HFFc6 (cell line): Measurements from ENCODE around the gene ALG11. TPM values are rescaled to one million over a fixed set of nuclear protein-coding genes. Genes with fewer than 3 reads are reported as not detected.
"Not testable (repeated sequence)": the region's sequence is repeated elsewhere in the genome, so short reads cannot be mapped to it uniquely, and the experiment has no call there.

Source experiments
- DNase-seq: peaks from one replicate; pipeline ENCODE4 v3.0.0-alpha.2; 2018
- H3K27ac Mint-ChIP-seq: 2 replicates; pipeline ENCODE4 v1.8.0; 2020; ENCODE audit warnings: mild to moderate bottlenecking, mixed read lengths
- H3K27me3 Mint-ChIP-seq: 2 replicates; pipeline ENCODE4 v1.8.0; 2021; ENCODE audit warnings: mild to moderate bottlenecking, moderate library complexity, mixed read lengths; ENCODE audit not compliant: insufficient read depth
- H3K36me3 Mint-ChIP-seq: 2 replicates; pipeline ENCODE4 v1.8.0; 2021; ENCODE audit warnings: low read depth, mixed read lengths
- H3K4me1 Mint-ChIP-seq: 2 replicates; pipeline ENCODE4 v1.8.0; 2020; ENCODE audit warnings: low read depth, mixed read lengths
- H3K4me3 Mint-ChIP-seq: 2 replicates; pipeline ENCODE4 v1.8.0; 2020; ENCODE audit warnings: mild to moderate bottlenecking, moderate library complexity, mixed read lengths
- H3K9me3 Mint-ChIP-seq: 2 replicates; pipeline ENCODE4 v1.8.0; 2020; ENCODE audit warnings: mild to moderate bottlenecking, mixed read lengths
- total RNA-seq, 6 experiments: library from RNA; stranded (reverse); fragmentation: NEBNext Ultra II Directional; extraction: Animal tissue kit (Norgen Biotek cat#: 25700); gene quantifications; 2 replicates in 1 of 6; 3 replicates in 5 of 6; pipeline ENCODE4 v1.2.3, GENCODE V29; 2021
- TF ChIP-seq, protein P1 (sequence below): fragments of 200-600 bp; sonication (generic); IDR thresholded peaks from 2 replicates; pipeline ENCODE4 v1.5.0; 2021; ENCODE audit warnings: antibody characterized with exemption, mild to moderate bottlenecking

ALG11 gene
- total RNA-seq, 6 experiments from 2014 or later, result 37.1 to 45.2 (median 41.0) TPM

DNA sequence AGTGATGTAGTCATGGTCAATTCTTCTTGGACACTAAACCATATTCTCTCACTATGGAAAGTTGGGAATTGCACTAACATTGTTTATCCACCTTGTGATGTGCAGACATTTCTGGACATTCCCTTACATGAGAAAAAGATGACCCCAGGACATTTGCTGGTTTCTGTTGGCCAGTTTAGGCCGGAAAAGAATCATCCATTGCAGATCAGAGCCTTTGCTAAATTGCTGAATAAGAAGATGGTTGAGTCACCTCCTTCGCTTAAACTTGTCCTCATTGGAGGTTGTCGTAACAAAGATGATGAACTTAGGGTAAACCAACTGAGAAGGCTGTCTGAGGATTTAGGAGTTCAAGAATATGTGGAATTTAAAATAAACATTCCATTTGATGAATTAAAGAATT lies 12.3 kb downstream of the ALG11 start, which contains the start of gene UTP14C:
Gene UTP14C, plus strand, starts transcription at position 211 of the 400 bp plus-strand sequence. CDS start 4,114 bp downstream, outside the sequence.
- H3K4me1 Mint-ChIP-seq, result no peaks in the 10 kb centered on the region
- H3K27ac Mint-ChIP-seq, result no peak within 1 kb of the TSS
- TF ChIP-seq, protein P1, sequence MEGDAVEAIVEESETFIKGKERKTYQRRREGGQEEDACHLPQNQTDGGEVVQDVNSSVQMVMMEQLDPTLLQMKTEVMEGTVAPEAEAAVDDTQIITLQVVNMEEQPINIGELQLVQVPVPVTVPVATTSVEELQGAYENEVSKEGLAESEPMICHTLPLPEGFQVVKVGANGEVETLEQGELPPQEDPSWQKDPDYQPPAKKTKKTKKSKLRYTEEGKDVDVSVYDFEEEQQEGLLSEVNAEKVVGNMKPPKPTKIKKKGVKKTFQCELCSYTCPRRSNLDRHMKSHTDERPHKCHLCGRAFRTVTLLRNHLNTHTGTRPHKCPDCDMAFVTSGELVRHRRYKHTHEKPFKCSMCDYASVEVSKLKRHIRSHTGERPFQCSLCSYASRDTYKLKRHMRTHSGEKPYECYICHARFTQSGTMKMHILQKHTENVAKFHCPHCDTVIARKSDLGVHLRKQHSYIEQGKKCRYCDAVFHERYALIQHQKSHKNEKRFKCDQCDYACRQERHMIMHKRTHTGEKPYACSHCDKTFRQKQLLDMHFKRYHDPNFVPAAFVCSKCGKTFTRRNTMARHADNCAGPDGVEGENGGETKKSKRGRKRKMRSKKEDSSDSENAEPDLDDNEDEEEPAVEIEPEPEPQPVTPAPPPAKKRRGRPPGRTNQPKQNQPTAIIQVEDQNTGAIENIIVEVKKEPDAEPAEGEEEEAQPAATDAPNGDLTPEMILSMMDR, result no peak
- H3K27me3 Mint-ChIP-seq, result no peaks in the 10 kb centered on the region
- peaks cover 60% of the 10 kb centered on the region for H3K36me3 Mint-ChIP-seq
- no peak within 1 kb of the TSS for H3K4me3 Mint-ChIP-seq
- no peaks in the 10 kb centered on the region for H3K9me3 Mint-ChIP-seq
- no peak for DNase-seq

DNA sequence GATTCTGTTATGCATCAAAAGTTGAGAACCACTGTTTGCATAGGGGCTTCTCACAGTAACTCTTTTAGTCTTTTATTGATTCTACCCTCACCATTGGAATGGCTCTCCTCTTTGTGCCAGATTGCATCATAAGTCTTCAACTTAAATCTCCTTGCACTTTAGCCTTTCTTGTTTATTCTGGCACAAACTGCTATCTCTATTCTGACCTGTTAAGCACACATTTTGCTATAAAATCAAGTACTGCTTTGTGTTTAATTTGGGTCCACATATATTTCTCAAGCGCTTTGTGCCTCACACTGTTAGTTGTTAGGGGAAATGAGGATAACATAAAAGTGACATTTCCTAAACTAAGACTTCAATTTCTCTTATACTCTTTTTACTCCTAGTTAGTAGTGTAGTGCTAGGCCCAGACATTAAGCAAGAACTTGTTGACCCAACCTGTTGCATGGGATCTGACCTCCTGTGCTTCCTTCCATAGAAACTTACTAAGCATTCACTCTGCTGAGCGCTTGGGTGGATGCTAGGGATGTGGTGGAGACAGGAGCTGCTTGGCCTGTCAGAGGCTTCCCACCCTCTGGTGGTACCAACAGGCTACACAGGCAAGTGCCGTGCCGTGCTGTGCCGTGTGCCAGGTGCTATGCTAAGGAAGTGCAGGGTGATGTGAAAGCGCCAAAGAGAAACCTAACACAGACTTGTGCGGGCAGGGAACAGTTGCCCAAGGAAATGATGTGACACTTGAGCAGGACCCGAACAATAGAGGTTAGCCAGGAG lies 13.5 kb downstream of the ALG11 start:
- TF ChIP-seq, protein P1, result no peak
- Mint-ChIP-seq H3K4me3 (no peak overlapping the region), H3K36me3 (peaks cover 66% of the 10 kb centered on the region), H3K4me1 (no peaks in the 10 kb centered on the region), H3K9me3 (no peaks in the 10 kb centered on the region), H3K27me3 (no peaks in the 10 kb centered on the region), H3K27ac (no peak overlapping the region)
- no peak for DNase-seq

GRCh38 chr13:52026246-52026626 lies 14.0 kb downstream of the ALG11 start:
- no peak for DNase-seq
- Mint-ChIP-seq H3K4me1 (no peaks in the 10 kb centered on the region), H3K4me3 (no peak overlapping the region), H3K27ac (no peak overlapping the region), H3K36me3 (peaks cover 62% of the 10 kb centered on the region), H3K9me3 (no peaks in the 10 kb centered on the region), H3K27me3 (no peaks in the 10 kb centered on the region)
- TF ChIP-seq, protein P1, result no peak

DNA sequence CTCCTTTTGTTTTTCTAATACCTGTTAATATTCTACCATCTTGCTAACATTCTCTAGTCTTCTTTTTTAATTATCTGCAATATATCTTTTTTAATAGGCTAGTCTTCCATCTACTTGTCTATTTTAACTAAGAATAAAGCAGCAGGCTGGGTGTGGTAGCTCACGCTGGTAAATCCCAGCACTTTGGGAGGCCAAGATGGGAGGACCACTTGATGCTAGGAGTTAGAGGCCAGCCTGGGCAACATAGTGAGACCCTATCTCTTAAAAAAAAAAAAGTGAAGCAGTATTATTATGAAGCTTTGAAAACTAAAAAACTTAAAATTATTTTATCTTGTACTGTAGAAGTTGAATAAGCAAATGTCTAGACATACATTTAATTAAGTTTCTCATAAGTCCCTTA lies 15.6 kb downstream of the ALG11 start:
- H3K27ac Mint-ChIP-seq, result no peak overlapping the region
- DNase-seq, result no peak
- H3K9me3 Mint-ChIP-seq, result no peaks in the 10 kb centered on the region
- peaks cover 62% of the 10 kb centered on the region for H3K36me3 Mint-ChIP-seq
- TF ChIP-seq, protein P1, result no peak
- H3K27me3 Mint-ChIP-seq, result no peaks in the 10 kb centered on the region
- no peaks in the 10 kb centered on the region for H3K4me1 Mint-ChIP-seq
- H3K4me3 Mint-ChIP-seq, result no peak overlapping the region

DNA sequence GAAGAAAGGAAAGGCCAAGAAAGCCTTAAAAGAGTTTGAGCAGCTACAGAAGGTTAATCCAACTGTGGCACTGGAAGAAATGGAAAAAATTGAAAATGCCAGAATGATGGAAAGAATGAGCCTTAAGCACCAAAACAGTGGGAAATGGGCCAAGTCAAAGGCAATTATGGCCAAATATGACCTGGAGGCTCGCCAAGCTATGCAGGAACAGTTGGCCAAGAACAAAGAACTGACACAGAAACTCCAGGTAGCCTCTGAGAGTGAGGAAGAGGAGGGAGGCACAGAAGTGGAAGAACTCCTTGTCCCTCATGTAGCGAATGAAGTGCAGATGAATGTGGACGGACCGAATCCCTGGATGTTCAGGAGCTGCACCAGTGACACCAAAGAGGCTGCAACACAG lies 17.4 kb downstream of the ALG11 start:
- no peak for DNase-seq
- TF ChIP-seq, protein P1, result no peak
- Mint-ChIP-seq H3K27ac (no peak overlapping the region), H3K27me3 (no peaks in the 10 kb centered on the region), H3K36me3 (peaks cover 57% of the 10 kb centered on the region), H3K4me1 (no peaks in the 10 kb centered on the region), H3K9me3 (no peaks in the 10 kb centered on the region), H3K4me3 (no peak overlapping the region)

- not testable (repeated sequence) for H3K27ac Mint-ChIP-seq, H3K27me3 Mint-ChIP-seq, DNase-seq, H3K4me3 Mint-ChIP-seq, H3K9me3 Mint-ChIP-seq, H3K4me1 Mint-ChIP-seq
- peaks cover 50% of the 10 kb centered on the region for H3K36me3 Mint-ChIP-seq
These were observed 18.2 kb downstream of the ALG11 start for GRCh38 chr13:52030401-52030800.
